SK-N-SH treated with all-trans-retinoic acid at 6 μM for 48 hours (cell line): ENCODE results near the gene LHX2.
A peak's percentile ranks its signal among the peaks of the same experiment; 100 is the strongest.

Experiments
- ATAC-seq: fragments of 200-7000 bp; cut with Tn5 transposase; 3 replicates; pipeline ENCODE4 v1.9.1; 2020; ENCODE audit warnings: mild to moderate bottlenecking, moderate library complexity
- ARNTL ChIP-seq: fragments of 450-650 bp; formaldehyde crosslinking; IDR thresholded peaks from 2 replicates; pipeline ENCODE4 v1.5.0; 2020; ENCODE audit warnings: low read depth, mild to moderate bottlenecking, moderate library complexity, borderline replicate concordance
- BACH2 ChIP-seq: fragments of 250-450 bp; sonication (Bioruptor Pico); IDR thresholded peaks from 2 replicates; pipeline ENCODE4 v1.9.0; 2021; ENCODE audit warnings: mild to moderate bottlenecking, borderline replicate concordance
- CREB5 ChIP-seq: fragments of 250-450 bp; sonication (Bioruptor Pico); IDR thresholded peaks from 2 replicates; pipeline ENCODE4 v1.5.1; 2020; ENCODE audit warnings: low read depth, mild to moderate bottlenecking, moderate library complexity
- GLIS3 ChIP-seq: fragments of 250-450 bp; sonication (Bioruptor Pico); IDR thresholded peaks from 2 replicates; pipeline ENCODE4 v1.5.0; 2020; ENCODE audit warnings: mild to moderate bottlenecking, moderate library complexity
- ISL1 ChIP-seq: fragments of 250-450 bp; sonication (Bioruptor Pico); IDR thresholded peaks from 2 replicates; pipeline ENCODE4 v2.1.2; 2022; ENCODE audit warnings: mild to moderate bottlenecking, moderate library complexity
- OSR1 ChIP-seq: fragments of 250-450 bp; sonication (Bioruptor Pico); IDR thresholded peaks from 2 replicates; pipeline ENCODE4 v1.8.0; 2022; ENCODE audit warnings: moderate library complexity, mild to moderate bottlenecking, inconsistent platforms
- POU6F1 ChIP-seq: fragments of 250-450 bp; sonication (Bioruptor Pico); IDR thresholded peaks from 2 replicates; pipeline ENCODE4 v1.8.0; 2021; ENCODE audit warnings: low read depth, mild to moderate bottlenecking, moderate library complexity, borderline replicate concordance
- PPARA ChIP-seq: fragments of 250-450 bp; sonication (Bioruptor Pico); IDR thresholded peaks from 2 replicates; pipeline ENCODE4 v1.5.0; 2020; ENCODE audit warnings: mild to moderate bottlenecking, borderline replicate concordance
- RARB ChIP-seq: fragments of 250-450 bp; sonication (Bioruptor Pico); IDR thresholded peaks from 2 replicates; pipeline ENCODE4 v1.8.0; 2021; ENCODE audit warnings: mild to moderate bottlenecking, moderate library complexity
- SNAI2 ChIP-seq: fragments of 250-450 bp; sonication (Bioruptor Pico); IDR thresholded peaks from 2 replicates; pipeline ENCODE4 v1.5.0; 2020; ENCODE audit warnings: mild to moderate bottlenecking, moderate library complexity
- TCF4 ChIP-seq: fragments of 250-450 bp; sonication (Bioruptor Pico); IDR thresholded peaks from 2 replicates; pipeline ENCODE4 v1.8.0; 2021; ENCODE audit warnings: mild to moderate bottlenecking, moderate library complexity, borderline replicate concordance
- TOX ChIP-seq: fragments of 250-450 bp; sonication (Bioruptor Pico); IDR thresholded peaks from 2 replicates; pipeline ENCODE4 v1.8.0; 2021; ENCODE audit warnings: mild to moderate bottlenecking, moderate library complexity, borderline replicate concordance
- TSHZ2 ChIP-seq: fragments of 250-450 bp; sonication (Bioruptor Pico); IDR thresholded peaks from 2 replicates; pipeline ENCODE4 v1.5.0; 2020; ENCODE audit warnings: mild to moderate bottlenecking, moderate library complexity
- ZC3H10 ChIP-seq: fragments of 250-450 bp; sonication (Bioruptor Pico); IDR thresholded peaks from 2 replicates; pipeline ENCODE4 v1.5.1; 2021; ENCODE audit warnings: mild to moderate bottlenecking, moderate library complexity
- ZFP3 ChIP-seq: fragments of 250-450 bp; sonication (Bioruptor Pico); IDR thresholded peaks from 2 replicates; pipeline ENCODE4 v1.5.0; 2020; ENCODE audit warnings: mild to moderate bottlenecking, moderate library complexity
- ZFP30 ChIP-seq: fragments of 450-650 bp; formaldehyde crosslinking; IDR thresholded peaks from 2 replicates; pipeline ENCODE4 v1.5.0; 2022; ENCODE audit warnings: mild to moderate bottlenecking, moderate library complexity
- ZNF565 ChIP-seq: fragments of 450-650 bp; formaldehyde crosslinking; conservative IDR thresholded peaks from 2 replicates; pipeline ENCODE4 v1.5.0; 2020; ENCODE audit warnings: low read depth, mild to moderate bottlenecking, moderate library complexity
- ZNF70 ChIP-seq: fragments of 450-650 bp; formaldehyde crosslinking; IDR thresholded peaks from 2 replicates; pipeline ENCODE4 v1.5.0; 2020; ENCODE audit warnings: mild to moderate bottlenecking, moderate library complexity
- TF ChIP-seq, protein P1 (sequence below): fragments of 250-450 bp; sonication (Bioruptor Pico); IDR thresholded peaks from 2 replicates; pipeline ENCODE4 v1.5.1; 2021; ENCODE audit warnings: mild to moderate bottlenecking, moderate library complexity
- TF ChIP-seq, protein P2 (sequence below): fragments of 250-450 bp; sonication (Bioruptor Pico); IDR thresholded peaks from 2 replicates; pipeline ENCODE4 v1.8.0; 2020; ENCODE audit warnings: mild to moderate bottlenecking, moderate library complexity, borderline replicate concordance

LHX2 gene

DNA sequence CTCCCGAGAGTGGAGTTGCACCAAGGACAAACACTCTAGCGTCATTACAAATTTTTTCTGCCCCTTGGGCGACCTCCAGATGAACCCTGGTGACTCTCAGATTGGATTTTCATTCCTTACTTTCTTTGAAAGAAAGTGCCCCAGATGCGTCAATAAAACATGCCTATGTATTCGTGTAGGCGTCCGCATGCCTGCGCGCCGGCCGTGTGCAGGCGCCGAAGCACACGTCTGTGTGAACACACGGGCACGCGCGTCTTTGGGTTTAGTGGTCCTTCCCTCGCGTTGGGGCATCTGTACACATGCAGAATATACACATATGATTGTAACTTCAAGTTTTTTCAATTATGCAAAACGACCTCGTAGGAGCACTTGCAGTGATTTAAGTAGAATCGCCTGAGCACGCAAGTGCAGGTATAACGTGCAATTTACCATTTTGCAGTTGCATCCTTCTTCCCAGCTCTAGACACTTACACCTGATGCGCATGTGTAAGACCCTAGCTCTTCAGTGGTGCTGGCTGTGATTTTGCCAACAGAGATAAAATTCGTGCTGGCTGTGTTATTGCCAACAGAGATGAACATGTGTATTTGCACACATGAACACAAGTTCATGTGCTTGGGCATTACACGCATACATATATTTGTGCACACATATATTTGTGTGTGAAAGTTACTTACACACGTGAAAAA is 1.9 kb upstream of the LHX2 start (continued):
- no peak for TF ChIP-seq POU6F1 (CRISPR knock-in tag)
- TF ChIP-seq, protein P1, sequence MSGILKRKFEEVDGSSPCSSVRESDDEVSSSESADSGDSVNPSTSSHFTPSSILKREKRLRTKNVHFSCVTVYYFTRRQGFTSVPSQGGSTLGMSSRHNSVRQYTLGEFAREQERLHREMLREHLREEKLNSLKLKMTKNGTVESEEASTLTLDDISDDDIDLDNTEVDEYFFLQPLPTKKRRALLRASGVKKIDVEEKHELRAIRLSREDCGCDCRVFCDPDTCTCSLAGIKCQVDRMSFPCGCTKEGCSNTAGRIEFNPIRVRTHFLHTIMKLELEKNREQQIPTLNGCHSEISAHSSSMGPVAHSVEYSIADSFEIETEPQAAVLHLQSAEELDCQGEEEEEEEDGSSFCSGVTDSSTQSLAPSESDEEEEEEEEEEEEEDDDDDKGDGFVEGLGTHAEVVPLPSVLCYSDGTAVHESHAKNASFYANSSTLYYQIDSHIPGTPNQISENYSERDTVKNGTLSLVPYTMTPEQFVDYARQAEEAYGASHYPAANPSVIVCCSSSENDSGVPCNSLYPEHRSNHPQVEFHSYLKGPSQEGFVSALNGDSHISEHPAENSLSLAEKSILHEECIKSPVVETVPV (CRISPR knock-in tag) = no peak
- no peak for TF ChIP-seq SNAI2 (CRISPR knock-in tag)

- no peak for ATAC-seq
- TF ChIP-seq TCF4 (CRISPR knock-in tag) = no peak
- no peak for TF ChIP-seq OSR1
- TF ChIP-seq ARNTL = no peak
- no peak for TF ChIP-seq BACH2 (CRISPR knock-in tag)
- no peak for TF ChIP-seq PPARA (CRISPR knock-in tag)
- TF ChIP-seq ZFP30 (CRISPR knock-in tag) = no peak
Measured at GRCh38 chr9:124010303-124010664, 1.3 kb upstream of the LHX2 start.

DNA sequence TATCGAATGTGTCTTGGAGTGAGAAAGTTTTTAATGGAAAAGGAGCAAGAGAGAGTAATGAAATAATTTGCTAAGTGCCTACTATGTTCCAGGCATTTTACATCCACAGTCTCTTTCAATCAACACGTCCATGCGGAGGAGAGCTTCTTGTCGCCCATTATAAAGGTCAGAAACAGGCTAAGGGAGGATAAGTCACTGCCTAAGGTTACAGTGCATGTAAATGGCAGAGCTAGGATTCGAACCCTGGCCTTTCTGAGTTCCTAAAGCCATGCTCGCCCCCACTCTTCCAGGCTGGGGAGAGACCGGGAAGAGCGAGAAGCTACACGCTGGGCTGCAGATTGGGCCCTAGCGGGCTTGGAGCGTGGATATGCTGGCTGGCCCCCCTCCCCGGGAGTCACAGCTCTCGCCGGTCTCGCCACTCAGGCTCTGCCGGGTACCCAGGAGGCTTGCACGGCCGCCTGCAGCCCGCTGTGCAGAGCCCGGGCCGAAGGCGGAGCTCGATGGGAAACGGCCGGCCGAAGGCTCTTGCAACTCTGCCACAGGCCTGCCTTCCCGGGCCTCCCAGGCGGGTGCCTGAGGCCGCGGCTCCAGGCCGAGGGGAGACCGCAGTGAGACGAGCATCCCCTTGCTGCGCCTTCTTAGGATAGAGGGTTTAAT is 775 bp upstream of the LHX2 start:
- peak; percentile 58 for ATAC-seq
- TF ChIP-seq TOX (CRISPR knock-in tag) (no peak), ZNF565 (CRISPR knock-in tag) (no peak), GLIS3 (CRISPR knock-in tag) (no peak), SNAI2 (CRISPR knock-in tag) (no peak), RARB (no peak), ISL1 (CRISPR knock-in tag) (no peak)

DNA sequence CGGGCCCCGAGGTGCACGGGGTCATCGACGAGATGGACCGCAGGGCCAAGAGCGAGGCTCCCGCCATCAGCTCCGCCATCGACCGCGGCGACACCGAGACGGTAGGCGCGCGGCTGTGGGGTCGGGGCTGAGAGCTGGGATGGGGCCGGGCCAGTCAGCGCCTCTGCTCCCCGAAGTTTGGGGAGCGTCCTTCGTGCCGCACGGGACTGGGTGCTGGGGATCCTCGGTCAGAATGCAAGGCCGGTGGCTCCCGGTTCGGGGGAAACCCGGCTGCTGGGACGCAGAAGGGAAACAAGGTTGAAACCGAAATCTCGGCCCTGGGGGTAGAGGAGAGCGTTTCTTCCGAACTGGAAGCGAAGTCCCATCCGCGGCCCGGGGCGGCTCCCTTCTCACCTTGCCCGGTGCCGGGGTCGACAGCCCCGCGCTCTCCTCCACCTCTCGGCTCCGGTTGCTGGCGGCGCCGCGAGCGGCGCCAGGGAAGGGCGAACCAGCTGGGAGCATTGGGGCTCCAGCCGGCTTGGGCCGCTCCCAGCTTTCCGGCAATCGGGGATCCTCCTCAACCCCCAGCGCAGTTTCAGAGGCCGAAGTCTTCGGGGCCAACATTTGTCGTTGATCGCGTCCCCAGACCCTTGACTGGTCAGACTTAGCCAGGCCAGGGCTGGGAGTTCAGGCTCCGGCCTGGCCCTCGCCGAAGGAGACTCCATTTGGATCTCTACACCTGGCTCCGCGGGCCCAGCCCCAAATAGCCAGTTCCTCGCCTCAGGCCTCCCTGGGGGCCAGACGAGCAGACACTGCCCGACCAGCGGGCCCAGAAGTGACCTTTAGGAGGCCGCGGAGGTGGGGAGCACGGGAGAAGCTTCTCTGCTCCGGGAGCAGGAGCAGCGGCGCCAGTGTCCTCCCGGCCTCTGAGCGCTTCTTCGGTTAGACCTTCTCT is 1.1 kb downstream of the LHX2 start:
- no peak for ATAC-seq
- TF ChIP-seq, protein P1 (CRISPR knock-in tag) = no peak
- TF ChIP-seq SNAI2 (CRISPR knock-in tag) (no peak), TSHZ2 (CRISPR knock-in tag) (no peak), ZFP3 (CRISPR knock-in tag) (no peak), RARB (no peak), PPARA (CRISPR knock-in tag) (no peak), TCF4 (CRISPR knock-in tag) (no peak), ZC3H10 (CRISPR knock-in tag) (no peak), CREB5 (CRISPR knock-in tag) (no peak), ISL1 (CRISPR knock-in tag) (no peak), OSR1 (no peak), ARNTL (no peak), BACH2 (CRISPR knock-in tag) (no peak), ZNF565 (CRISPR knock-in tag) (no peak), ZNF70 (CRISPR knock-in tag) (no peak), ZFP30 (CRISPR knock-in tag) (no peak)
- TF ChIP-seq, protein P2, sequence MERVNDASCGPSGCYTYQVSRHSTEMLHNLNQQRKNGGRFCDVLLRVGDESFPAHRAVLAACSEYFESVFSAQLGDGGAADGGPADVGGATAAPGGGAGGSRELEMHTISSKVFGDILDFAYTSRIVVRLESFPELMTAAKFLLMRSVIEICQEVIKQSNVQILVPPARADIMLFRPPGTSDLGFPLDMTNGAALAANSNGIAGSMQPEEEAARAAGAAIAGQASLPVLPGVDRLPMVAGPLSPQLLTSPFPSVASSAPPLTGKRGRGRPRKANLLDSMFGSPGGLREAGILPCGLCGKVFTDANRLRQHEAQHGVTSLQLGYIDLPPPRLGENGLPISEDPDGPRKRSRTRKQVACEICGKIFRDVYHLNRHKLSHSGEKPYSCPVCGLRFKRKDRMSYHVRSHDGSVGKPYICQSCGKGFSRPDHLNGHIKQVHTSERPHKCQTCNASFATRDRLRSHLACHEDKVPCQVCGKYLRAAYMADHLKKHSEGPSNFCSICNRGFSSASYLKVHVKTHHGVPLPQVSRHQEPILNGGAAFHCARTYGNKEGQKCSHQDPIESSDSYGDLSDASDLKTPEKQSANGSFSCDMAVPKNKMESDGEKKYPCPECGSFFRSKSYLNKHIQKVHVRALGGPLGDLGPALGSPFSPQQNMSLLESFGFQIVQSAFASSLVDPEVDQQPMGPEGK = no peak
